T-helper 1 cell treated with Interleukin-12 subunit alpha and Interleukin-12 subunit beta and Interleukin-4 antibody, amounts not matched to agents 30 ng/mL and 1 ng/mL, for 36 hours (primary cell): ENCODE results near the gene SLC22A23. TPM values are rescaled to one million over a fixed set of nuclear protein-coding genes. Genes with fewer than 3 reads are reported as not detected.

ENCODE experiments used
- intact Hi-C: fragments of 100-400 bp; cut with micrococcal nuclease; formaldehyde crosslinking; loops from one replicate; pipeline ENCODE4 v1.15.1; 2024
- total RNA-seq: library from RNA; stranded (reverse); gene quantifications from 2 replicates; pipeline ENCODE4 v1.2.3, GENCODE V29; 2022

SLC22A23 gene
- total RNA-seq, 1 donor from 2014 or later: 0.42 TPM

DNA sequence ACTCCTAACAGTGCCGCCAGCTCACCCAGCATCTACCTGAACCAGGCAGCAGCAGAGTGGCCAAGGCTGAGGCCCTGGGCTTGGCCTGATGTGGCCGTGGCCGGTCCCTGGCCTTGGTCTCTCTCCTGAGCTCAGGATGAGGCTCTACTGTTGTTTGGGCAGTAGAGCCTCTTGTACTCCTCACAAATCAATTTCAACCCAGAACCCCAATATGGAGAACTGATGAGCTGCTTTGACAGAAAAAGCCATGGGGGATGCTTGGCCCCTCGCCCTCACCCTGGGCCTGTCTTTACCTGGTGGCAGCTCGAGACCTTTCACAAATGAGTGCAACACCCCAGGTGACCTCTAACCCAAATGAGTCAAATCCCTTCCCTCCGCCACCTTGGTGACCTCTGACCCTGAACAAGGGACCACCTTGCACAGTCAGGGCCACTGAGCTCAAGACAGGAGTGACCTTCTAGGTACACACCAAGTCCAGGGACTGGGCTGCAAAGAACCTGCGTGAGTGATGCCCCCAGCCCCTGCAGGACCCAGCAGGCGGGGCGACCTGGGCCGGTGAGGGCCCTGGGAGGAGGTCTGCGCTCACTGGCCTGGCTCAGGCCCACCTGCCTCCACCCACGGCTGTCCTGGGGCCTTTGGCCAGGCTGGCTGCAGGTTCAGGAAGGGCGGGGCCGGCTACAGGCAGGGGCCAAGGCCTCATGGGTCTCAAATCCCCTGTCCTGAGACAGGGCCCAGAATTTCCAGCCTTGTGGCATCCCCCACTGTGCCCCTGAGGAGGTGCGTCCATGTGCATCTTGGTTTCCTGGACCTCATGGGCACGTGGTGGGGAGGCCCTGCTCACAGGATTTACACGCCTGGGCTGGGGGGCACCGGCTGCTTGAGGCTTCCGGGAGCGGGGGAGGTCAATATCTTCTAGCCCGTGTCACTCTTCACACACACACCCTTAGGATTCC, 167.9 kb downstream of the SLC22A23 start:
- intact Hi-C loops: no loop called here

- intact Hi-C loops: no loop called here
These were observed 168.7 kb downstream of the SLC22A23 start for GRCh38 chr6:3287976-3288707.

DNA sequence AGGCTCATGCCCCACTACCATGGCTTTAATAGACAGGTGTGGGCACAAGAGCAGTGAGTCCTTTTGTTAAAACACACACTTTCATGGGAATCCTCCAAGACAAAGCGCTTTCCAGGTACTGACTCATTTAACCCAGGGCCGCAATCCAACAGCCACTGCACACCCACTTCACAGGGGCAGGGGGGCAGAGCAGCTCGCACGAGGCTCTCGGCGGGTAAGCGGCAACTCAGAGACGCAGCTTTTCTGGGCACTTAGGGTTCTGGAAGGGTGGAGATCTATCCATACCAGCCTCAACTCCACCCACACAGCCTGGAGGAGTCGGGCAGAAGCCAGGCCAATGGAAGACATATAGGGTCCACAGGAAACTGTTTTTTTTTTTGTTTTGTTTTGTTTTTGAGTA, 169.5 kb downstream of the SLC22A23 start:
- intact Hi-C loops: no loop called here

GRCh38 chr6:3286641-3287171, 170.1 kb downstream of the SLC22A23 start:
- intact Hi-C loops: no loop called here

DNA sequence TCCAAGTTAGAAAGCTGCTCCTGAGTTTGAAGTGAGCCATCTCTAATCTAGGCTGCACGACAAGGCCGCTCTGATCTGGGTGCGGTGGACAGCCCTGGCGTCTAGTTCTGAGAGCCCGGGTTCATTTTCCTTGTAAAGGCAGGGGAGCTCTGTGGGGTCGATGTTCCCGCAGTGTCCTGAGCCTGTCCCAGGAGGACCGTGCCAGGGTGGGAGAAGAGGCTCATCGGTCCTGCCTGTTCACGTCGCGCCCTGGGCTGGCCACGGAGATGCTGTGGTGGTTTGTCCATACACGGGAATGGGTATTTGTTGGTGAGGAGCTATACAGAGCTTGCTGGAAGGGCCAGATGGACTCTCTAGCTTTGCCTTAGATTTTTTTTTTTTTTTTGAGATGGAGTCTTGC, 171.1 kb downstream of the SLC22A23 start:
- intact Hi-C loops: no loop called here

- intact Hi-C loops: no loop called here
These were observed 171.7 kb downstream of the SLC22A23 start for GRCh38 chr6:3285049-3285639.

GRCh38 chr6:3284436-3284876, 172.4 kb downstream of the SLC22A23 start:
- intact Hi-C loops: no loop called here

- intact Hi-C loops: no loop called here
These were observed 173.0 kb downstream of the SLC22A23 start for GRCh38 chr6:3283641-3284435.

DNA sequence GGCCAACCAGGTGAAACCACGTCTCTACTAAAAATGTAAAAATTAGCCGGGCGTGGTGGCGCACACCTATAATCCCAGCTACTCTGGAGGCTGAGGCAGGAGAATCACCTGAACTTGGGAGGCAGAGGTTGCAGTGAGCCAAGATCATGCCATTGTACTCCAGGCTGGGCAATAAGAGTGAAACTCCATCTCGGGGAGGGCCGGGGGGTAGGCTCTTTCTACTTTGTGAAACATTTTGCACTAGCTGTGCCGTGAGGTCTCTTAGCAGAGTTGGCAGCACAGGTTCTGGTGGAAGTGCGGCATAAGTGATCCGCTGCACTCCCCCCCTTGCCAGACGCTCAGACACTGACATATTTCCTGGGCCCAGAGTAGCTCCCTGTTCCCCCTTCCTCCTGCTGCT, 173.6 kb downstream of the SLC22A23 start:
- intact Hi-C loops: no loop called here

- intact Hi-C loops: no loop called here
These were observed 174.2 kb downstream of the SLC22A23 start for GRCh38 chr6:3282476-3283236.

DNA sequence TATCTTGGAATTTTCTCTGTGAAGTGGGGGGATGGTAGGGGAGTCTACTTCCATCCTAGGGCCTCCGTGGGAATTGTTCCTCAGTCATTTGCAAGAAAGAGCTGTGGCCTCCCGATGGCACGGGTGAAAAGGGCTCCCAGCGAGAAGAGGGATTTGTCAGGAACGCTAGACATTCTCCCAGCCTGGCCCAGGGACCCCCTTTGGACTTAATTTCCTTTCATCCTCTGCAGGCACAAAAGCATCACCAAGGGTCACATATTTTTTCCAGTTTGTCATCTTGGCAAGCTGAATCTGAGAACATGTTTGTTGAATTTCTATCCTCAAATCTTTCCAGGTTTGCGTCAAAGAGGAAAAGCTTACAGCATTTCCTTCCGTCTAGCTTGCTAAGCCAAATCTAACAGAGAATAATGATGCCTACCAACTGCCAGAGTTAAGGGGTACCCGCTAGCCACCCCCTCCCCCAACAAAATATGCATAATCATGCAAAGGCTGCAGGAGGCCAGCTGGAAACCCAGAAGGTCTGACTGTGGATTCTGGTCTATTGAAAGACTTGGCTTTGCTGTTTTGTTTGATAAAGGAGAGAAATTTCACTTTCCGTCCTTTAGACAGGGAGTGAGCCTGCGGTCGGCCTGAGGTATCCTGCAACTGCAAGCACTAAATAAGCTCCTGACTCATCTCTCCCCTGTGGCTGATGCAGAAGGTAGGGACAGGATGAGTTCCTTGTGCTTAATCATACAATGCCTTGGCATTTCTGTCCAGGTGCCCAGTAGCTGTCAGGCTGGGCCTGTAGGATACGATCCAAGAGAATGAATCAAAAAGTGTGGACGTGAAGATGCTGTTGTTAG, 175.0 kb downstream of the SLC22A23 start:
- intact Hi-C loops: no loop called here

DNA sequence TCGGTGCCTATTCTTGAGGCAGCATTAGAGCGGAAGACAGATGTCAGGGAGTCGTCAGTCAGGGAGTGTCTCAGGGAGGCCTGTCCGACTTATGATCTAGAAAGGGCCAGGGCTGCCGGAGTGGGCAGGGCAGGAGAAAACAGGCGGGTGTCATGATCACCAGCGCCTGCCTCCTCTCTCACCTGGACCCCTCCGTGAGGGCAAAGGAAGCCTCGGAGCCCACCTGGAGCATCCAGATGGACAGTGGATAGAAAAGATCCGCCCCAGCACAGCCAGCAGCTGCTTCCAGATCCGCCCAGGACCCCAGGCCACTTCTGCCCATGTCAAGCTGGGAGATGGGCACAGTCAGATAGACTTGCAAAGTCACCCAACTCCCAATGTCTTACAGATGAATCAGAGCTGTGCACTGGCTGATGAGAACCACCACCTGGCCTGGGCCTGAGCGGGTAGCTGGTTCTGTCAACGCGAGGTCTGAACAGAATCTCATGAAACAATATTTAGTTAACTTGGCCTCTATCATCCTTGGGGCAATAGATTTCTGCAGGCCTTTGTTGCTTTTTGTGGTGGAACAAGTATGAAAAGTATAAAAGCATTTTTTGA, 175.9 kb downstream of the SLC22A23 start:
- intact Hi-C loops: no loop called here

GRCh38 chr6:3280091-3280490, 176.8 kb downstream of the SLC22A23 start:
- intact Hi-C loops: no loop called here

DNA sequence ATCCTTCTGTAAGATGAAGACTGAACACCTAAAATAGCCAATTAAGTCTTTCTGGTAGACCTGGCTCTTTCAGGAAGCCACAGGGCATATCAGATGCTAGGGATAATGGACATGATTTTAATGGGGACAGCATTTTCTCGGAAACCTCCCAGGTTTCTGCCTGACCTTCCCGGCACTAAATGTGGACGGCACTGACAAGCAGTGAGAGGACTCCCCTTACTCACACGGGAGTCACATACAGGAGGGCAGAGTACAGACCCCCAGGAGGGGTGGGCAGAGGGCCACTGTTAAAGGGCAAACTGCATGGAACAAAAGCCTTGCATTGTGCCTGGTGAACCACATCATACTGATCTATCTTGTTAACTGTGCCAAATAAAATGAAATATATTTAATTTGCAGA, 178.2 kb downstream of the SLC22A23 start:
- intact Hi-C loops: loop anchor here (1.0 to 5.0 kb wide), 6 partner anchors 19 to 714 kb away; partner anchors contain the start of gene SLC22A23

DNA sequence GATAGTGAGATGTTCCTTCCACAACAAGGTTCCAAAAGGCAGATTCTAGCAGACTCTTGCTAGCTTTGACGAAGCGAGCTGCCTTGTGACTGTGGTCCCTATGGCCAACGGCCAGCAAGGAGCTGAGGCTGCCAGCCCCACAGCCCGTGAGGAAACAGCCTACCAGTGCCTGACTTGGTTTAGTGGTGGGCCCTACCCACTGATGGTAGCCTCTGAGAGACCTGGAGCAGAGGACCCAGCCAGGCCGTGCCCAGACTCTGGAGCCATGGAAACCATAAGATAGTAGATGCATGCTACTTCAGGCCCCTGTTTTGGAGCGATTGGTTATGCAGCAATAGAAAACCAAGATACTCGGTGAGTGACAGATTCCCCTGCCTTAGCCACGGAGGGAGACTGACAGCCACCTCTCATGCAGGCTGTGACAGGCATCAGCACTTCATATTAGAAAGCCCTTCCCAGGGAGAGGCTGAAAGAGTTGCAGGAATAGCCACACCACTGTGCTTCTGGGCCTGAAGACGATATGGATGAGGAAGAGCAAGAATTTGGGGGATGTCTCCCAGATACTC, 178.9 kb downstream of the SLC22A23 start:
- intact Hi-C loops: loop anchor here (5.0 kb wide), 3 partner anchors 134 to 714 kb away; partner anchors contain the start of gene SLC22A23

DNA sequence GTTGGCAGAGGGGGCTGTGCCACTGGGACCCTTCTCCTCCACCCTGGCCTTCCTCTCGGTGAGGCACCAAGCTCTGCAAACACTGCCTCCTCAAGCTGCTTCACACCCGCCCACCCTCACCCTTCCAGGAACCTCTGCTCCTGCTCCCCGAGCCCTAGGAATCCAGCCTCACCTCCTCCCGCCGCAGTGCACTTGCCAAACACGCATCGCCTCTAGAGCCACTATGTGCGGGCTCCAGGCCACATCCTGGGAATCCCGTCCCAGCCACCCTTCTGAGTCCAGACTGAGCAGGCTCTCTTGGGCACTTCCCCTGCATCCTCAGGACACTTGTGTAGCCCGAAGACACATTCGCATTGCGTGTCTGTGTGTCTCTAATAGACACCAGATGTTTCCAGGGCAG, 179.6 kb downstream of the SLC22A23 start:
- intact Hi-C loops: loop anchor here (5.0 kb wide), 3 partner anchors 135 to 715 kb away; partner anchors contain the start of gene SLC22A23

DNA sequence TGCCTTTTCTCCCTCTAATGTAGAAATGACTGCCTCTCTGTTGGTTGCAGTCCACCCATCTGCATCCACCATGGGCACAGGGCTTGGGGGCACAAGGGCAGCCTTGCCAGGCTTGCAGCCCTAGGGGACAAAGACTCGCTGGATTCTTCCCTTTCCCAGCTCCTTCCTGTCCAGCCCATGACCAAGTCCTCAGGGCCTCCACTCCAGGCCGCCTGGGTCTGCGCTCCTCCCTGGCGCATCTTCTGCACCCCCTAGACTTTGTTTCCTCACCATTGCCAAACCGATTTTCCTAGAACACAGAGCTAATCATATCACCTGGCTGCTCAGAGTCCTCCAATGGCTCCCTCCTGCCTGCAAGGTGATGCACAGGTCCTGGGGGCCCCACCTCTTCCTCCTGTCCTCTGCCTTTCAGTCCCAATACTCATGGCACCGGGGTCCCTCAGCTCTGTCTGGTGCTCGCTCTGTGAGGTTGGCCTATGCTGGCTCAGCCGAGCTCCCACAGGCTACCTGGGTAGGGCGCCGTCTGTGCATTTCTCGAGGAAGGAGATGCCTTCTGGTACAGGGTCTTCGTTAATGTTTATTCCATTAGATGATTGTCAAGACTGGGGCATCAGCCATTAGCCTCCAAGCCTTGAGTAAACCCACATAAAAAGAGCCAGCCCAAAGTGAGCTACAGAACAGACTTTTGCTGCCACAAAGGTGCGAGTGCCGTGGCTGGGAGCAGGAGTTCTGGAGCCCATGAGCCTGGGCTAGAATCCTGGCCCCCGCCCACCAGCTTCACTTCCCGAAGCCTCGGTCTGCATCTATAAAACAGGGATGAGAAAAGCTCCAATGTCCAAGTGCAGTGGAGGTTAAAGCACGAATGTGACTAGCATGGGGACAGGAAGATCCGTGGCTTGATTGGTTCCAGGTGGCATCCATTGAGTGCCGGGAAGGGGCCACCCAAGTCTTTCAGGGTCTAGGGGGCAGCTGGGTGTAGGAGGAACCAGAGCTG, 180.4 kb downstream of the SLC22A23 start:
- intact Hi-C loops: loop anchor here (5.0 kb wide), 3 partner anchors 136 to 716 kb away; partner anchors contain the start of gene SLC22A23
